T-cell (primary cell): ENCODE data around the gene TRPC5OS. TPM values are rescaled to one million over a fixed set of nuclear protein-coding genes. Genes with fewer than 3 reads are reported as not detected.

ENCODE experiments used
- ATAC-seq, 4 experiments: fragments of 200-7000 bp in 3 of 4; fragments of 150-1000 bp in 1 of 4; cut with Tn5 transposase; replicated peaks in 1 of 4; 1 replicate in 3 of 4; 2 replicates in 1 of 4; pipeline ENCODE4 v1.10.0; 2021; ENCODE audit warnings: moderate library complexity in 3 of 4, mild to moderate bottlenecking in 2 of 4, moderate number of reproducible peaks in 1 of 4
- CTCF ChIA-PET, 2 donors: fragments of 300-600 bp; sonication (Branson Sonifier 250); formaldehyde crosslinking; loops; one replicate each; lab custom pipeline; 2022; ENCODE audit warnings: antibody characterized with exemption in 2 of 2; lab: Charles Lee
- POLR2A ChIA-PET, 2 donors: fragments of 300-600 bp; sonication (Branson Sonifier 250); formaldehyde crosslinking; loops; one replicate each; lab custom pipeline; 2022; ENCODE audit warnings: antibody characterized with exemption in 2 of 2; lab: Charles Lee
- DNase-seq, 35 experiments: peaks; one replicate each; pipeline versions ENCODE4 v3.0.0 to v3.0.0-alpha.2; 2013 to 2023
- H3K27ac ChIP-seq: one replicate; pipeline ENCODE4 v1.5.1; 2013; ENCODE audit warnings: low read length
- H3K27me3 ChIP-seq, 2 experiments: replicated peaks in 1 of 2; 1 replicate in 1 of 2; 2 replicates in 1 of 2; pipeline versions ENCODE4 v1.6.1 to v1.7.0; 2013; ENCODE audit warnings: low read length in 1 of 2, mixed read lengths in 1 of 2; ENCODE audit not compliant: control insufficient read depth in 2 of 2, insufficient read depth in 2 of 2; ENCODE audit errors: extremely low read depth in 1 of 2
- H3K36me3 ChIP-seq, 2 donors: 1 replicate in 1 of 2; 2 replicates in 1 of 2; pipeline versions ENCODE4 v1.6.1 to v1.7.0; 2013; ENCODE audit warnings: low read length in 1 of 2; ENCODE audit not compliant: control insufficient read depth in 2 of 2, insufficient read depth in 1 of 2; ENCODE audit errors: extremely low read depth in 1 of 2
- H3K4me1 ChIP-seq, 2 experiments: 1 replicate in 1 of 2; 2 replicates in 1 of 2; pipeline versions ENCODE4 v1.6.1 to v1.7.0; 2013; ENCODE audit warnings: low read length in 2 of 2, mixed read lengths in 1 of 2; ENCODE audit not compliant: insufficient read depth in 2 of 2, control insufficient read depth in 1 of 2; ENCODE audit errors: extremely low read depth in 1 of 2
- H3K4me3 ChIP-seq, 2 donors: 1 replicate in 1 of 2; 2 replicates in 1 of 2; pipeline versions ENCODE4 v1.5.1 to v1.7.0; 2013; ENCODE audit warnings: mild to moderate bottlenecking in 2 of 2, low read length in 1 of 2, moderate library complexity in 1 of 2; ENCODE audit not compliant: control insufficient read depth in 1 of 2; ENCODE audit errors: extremely low read depth in 1 of 2
- H3K9me3 ChIP-seq: 2 replicates; pipeline ENCODE4 v1.7.0; 2013
- H3K27ac Mint-ChIP-seq, 2 donors: one replicate each; pipeline ENCODE4 v1.8.0; 2020 to 2021; ENCODE audit warnings: mild to moderate bottlenecking in 2 of 2, mixed read lengths in 2 of 2
- H3K27me3 Mint-ChIP-seq, 2 donors: one replicate each; pipeline ENCODE4 v1.8.0; 2021 to 2022; ENCODE audit warnings: mixed read lengths in 2 of 2
- H3K36me3 Mint-ChIP-seq: one replicate; pipeline ENCODE4 v1.8.0; 2021; ENCODE audit warnings: mixed read lengths
- H3K4me1 Mint-ChIP-seq, 3 donors: one replicate each; pipeline ENCODE4 v1.8.0; 2020 to 2022; ENCODE audit warnings: mixed read lengths in 3 of 3, mild to moderate bottlenecking in 1 of 3
- H3K4me3 Mint-ChIP-seq, 3 donors: one replicate each; pipeline ENCODE4 v1.8.0; 2020 to 2022; ENCODE audit warnings: mild to moderate bottlenecking in 3 of 3, mixed read lengths in 3 of 3, moderate library complexity in 3 of 3
- H3K9me3 Mint-ChIP-seq, 3 donors: one replicate each; pipeline ENCODE4 v1.8.0; 2020 to 2022; ENCODE audit warnings: mixed read lengths in 3 of 3
- WGBS: methylation state at CpG from one replicate; pipeline ENCODE4 v1.1.5; 2013; ENCODE audit warnings: missing lambda C conversion rate; ENCODE audit not compliant: insufficient coverage; 5-methylcytosine and 5-hydroxymethylcytosine counted together
- total RNA-seq, 35 experiments: library from RNA in 6 of 35; stranded (reverse) in 6 of 35; fragments of 120-200 nt in 1 of 35; gene quantifications; one replicate each; pipeline versions ENCODE4 v1.2.1 to v1.2.4 and lab custom pipeline; 2013 to 2026

The TRPC5OS gene
- total RNA-seq, 5 donors from 2014 or later (not counting 1 experiment from before 2014, with no cell fraction given) = 0.30 TPM; not detected in 4

DNA sequence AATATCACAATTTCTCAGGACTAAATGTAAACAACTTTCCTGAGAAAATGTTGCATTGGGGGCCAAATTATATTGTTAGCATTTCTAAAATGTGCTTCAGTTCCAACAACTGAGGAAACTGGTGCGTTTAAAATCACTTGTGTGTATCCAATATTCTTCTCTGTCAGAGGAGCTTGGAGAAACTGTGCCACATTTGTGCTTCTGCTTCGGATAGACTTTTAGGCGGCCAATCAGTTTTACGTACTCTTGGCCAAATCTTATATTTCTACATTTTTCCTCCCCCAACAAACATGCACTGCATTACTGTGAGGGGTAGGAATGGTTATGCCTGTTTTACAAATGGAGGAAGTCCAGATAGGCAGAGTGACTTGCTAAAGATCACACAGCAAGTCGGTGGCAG is 27.4 kb upstream of the TRPC5OS start:
- Histone ChIP-seq H3K27ac (no peak overlapping the region), H3K36me3 (no peaks in the 10 kb centered on the region), H3K4me3 (no peak overlapping the region), H3K27me3 (no peaks in the 10 kb centered on the region), H3K4me1 (no peaks in the 10 kb centered on the region), H3K9me3 (no peaks in the 10 kb centered on the region)
- WGBS = no CpG with 5 or more reads among the region's 5 CpGs
- Mint-ChIP-seq H3K4me1 (no peaks in the 10 kb centered on the region), H3K4me3 (no peak overlapping the region), H3K27ac (no peak overlapping the region), H3K9me3 (no peaks in the 10 kb centered on the region), H3K36me3 (no peaks in the 10 kb centered on the region), H3K27me3 (peaks cover 0 to 21% of the 10 kb centered on the region in 2 donors)
- ChIA-PET POLR2A (no interaction called here), CTCF (no interaction called here)
- no peak for DNase-seq
- no peak for ATAC-seq

DNA sequence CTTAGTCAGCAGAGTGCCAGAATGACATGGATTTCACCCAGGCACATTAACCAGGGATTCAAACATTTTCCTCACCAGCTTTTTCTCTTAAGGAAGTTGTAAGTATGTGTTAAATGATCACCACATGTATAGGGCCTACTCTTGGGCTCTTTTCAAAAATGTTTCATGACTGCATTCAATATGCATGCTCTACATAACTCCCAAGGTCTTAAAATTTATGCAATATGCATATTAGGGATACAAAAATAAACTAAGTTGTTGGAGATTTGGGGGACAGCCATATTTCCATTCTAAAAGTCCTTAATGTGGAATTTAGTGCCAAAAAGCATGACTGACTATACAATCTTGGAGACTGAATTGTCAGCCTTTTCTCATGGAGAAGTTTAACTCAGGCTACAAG is 25.0 kb upstream of the TRPC5OS start:
- H3K36me3 Mint-ChIP-seq = no peaks in the 10 kb centered on the region

GRCh38 chrX:111854556-111855490 is 21.2 kb upstream of the TRPC5OS start:
- no peak overlapping the region for H3K4me3 Mint-ChIP-seq
- peaks cover 0 to 14% of the 10 kb centered on the region in 2 donors for H3K27me3 Mint-ChIP-seq
- CTCF ChIA-PET = no interaction called here
- Histone ChIP-seq H3K27me3 (no peaks in the 10 kb centered on the region), H3K36me3 (no peaks in the 10 kb centered on the region), H3K4me3 (no peak overlapping the region), H3K4me1 (no peaks in the 10 kb centered on the region), H3K9me3 (no peaks in the 10 kb centered on the region), H3K27ac (no peak overlapping the region)
- DNase-seq = no peak
- no CpG with 5 or more reads among the region's 4 CpGs for WGBS
- H3K27ac Mint-ChIP-seq = no peak overlapping the region
- POLR2A ChIA-PET = interaction anchor here in 1 of 2 donors (0.8 kb wide), 1 partner anchor 1090 kb away, joined by 3 read pairs; no protein-coding TSS in a partner anchor
- no peaks in the 10 kb centered on the region for H3K4me1 Mint-ChIP-seq
- no peaks in the 10 kb centered on the region for H3K36me3 Mint-ChIP-seq
- H3K9me3 Mint-ChIP-seq = peaks cover 0 to 5% (median 0%) of the 10 kb centered on the region in 3 donors
- no peak for ATAC-seq

More for the DNA sequence above, 25.0 kb upstream of the TRPC5OS start:
- no peak for ATAC-seq
- Mint-ChIP-seq H3K4me1 (no peaks in the 10 kb centered on the region), H3K4me3 (no peak overlapping the region), H3K9me3 (peaks cover 0 to 5% (median 0%) of the 10 kb centered on the region in 3 donors), H3K27ac (no peak overlapping the region), H3K27me3 (peaks cover 0 to 23% of the 10 kb centered on the region in 2 donors)
- ChIA-PET POLR2A (no interaction called here), CTCF (no interaction called here)
- Histone ChIP-seq H3K4me3 (no peak overlapping the region), H3K27ac (no peak overlapping the region), H3K4me1 (no peaks in the 10 kb centered on the region), H3K9me3 (no peaks in the 10 kb centered on the region), H3K27me3 (no peaks in the 10 kb centered on the region), H3K36me3 (no peaks in the 10 kb centered on the region)
- DNase-seq = no peak

- H3K4me1 ChIP-seq = no peaks in the 10 kb centered on the region
- no peaks in the 10 kb centered on the region for H3K36me3 ChIP-seq
- ChIA-PET POLR2A (no interaction called here), CTCF (no interaction called here)
- no peak for DNase-seq
- no peak overlapping the region for H3K27ac Mint-ChIP-seq
- no peaks in the 10 kb centered on the region for H3K9me3 ChIP-seq
- peaks cover 0 to 5% (median 0%) of the 10 kb centered on the region in 3 donors for H3K9me3 Mint-ChIP-seq
- H3K4me3 ChIP-seq = no peak overlapping the region
- no peak overlapping the region for H3K4me3 Mint-ChIP-seq
- no peaks in the 10 kb centered on the region for H3K36me3 Mint-ChIP-seq
- H3K27me3 Mint-ChIP-seq = peaks cover 0 to 14% of the 10 kb centered on the region in 2 donors
- no peak for ATAC-seq
- no peak overlapping the region for H3K27ac ChIP-seq
- H3K27me3 ChIP-seq = no peaks in the 10 kb centered on the region
- WGBS = 40% methylated on average over 1 of the region's 1 CpG
- H3K4me1 Mint-ChIP-seq = no peaks in the 10 kb centered on the region
Observed at GRCh38 chrX:111857534-111858060, 18.4 kb upstream of the TRPC5OS start.

GRCh38 chrX:111861605-111862004 is 14.4 kb upstream of the TRPC5OS start:
- no peaks in the 10 kb centered on the region for H3K27me3 ChIP-seq
- ChIA-PET POLR2A (no interaction called here), CTCF (no interaction called here)
- no peaks in the 10 kb centered on the region for H3K9me3 ChIP-seq
- H3K27ac ChIP-seq = no peak overlapping the region
- H3K4me1 ChIP-seq = no peaks in the 10 kb centered on the region
- no peak overlapping the region for H3K4me3 ChIP-seq
- H3K4me3 Mint-ChIP-seq = no peak overlapping the region
- DNase-seq (no peak), ATAC-seq (no peak)
- H3K4me1 Mint-ChIP-seq = no peaks in the 10 kb centered on the region
- H3K27me3 Mint-ChIP-seq = peaks cover 2 to 19% of the 10 kb centered on the region in 2 donors
- H3K9me3 Mint-ChIP-seq = no peaks in the 10 kb centered on the region
- no CpG with 5 or more reads among the region's 5 CpGs for WGBS
- H3K36me3 ChIP-seq = no peaks in the 10 kb centered on the region
- no peaks in the 10 kb centered on the region for H3K36me3 Mint-ChIP-seq
- H3K27ac Mint-ChIP-seq = no peak overlapping the region

DNA sequence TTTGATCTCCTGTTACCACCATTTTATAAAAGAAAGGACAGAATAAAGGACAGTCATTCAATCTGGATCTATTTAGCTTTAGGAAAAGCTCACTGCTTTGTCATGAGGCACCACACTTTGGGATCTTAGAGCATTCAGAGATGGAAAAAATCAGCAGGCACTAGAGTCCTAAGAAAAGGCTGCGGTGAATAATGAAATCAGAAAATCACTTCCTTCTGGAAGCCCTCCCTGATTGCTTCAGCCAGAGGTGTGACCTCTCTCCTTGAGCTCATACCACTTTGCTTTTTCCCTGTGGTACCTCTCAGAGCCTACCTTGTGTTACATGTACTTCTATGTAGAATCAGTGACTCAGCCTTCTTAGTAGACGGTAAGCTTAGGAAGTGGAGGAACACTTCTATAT is 8.7 kb upstream of the TRPC5OS start:
- WGBS = no CpG with 5 or more reads among the region's 2 CpGs
- Mint-ChIP-seq H3K4me1 (peaks cover 0 to 2% (median 0%) of the 10 kb centered on the region in 3 donors), H3K27ac (no peak overlapping the region), H3K36me3 (no peaks in the 10 kb centered on the region), H3K9me3 (no peaks in the 10 kb centered on the region), H3K4me3 (no peak overlapping the region), H3K27me3 (peaks cover 8 to 46% of the 10 kb centered on the region in 2 donors)
- H3K9me3 ChIP-seq = no peaks in the 10 kb centered on the region
- no peaks in the 10 kb centered on the region for H3K27me3 ChIP-seq
- no peak for DNase-seq
- no peak for ATAC-seq
- H3K36me3 ChIP-seq = no peaks in the 10 kb centered on the region
- H3K27ac ChIP-seq = no peak overlapping the region
- no peaks in the 10 kb centered on the region for H3K4me1 ChIP-seq
- ChIA-PET CTCF (no interaction called here), POLR2A (no interaction called here)
- no peak overlapping the region for H3K4me3 ChIP-seq
